Heart right ventricle (tissue), 16 donors: ENCODE results near the gene SLC35F1. TPM values are rescaled to one million over a fixed set of nuclear protein-coding genes. Genes with fewer than 3 reads are reported as not detected.

Source experiments
- ATAC-seq, 8 donors: fragments of 200-7000 bp; cut with Tn5 transposase; one replicate each; pipeline ENCODE4 v1.9.1; 2020; ENCODE audit warnings: mild to moderate bottlenecking in 8 of 8, moderate library complexity in 8 of 8, moderate number of reproducible peaks in 1 of 8
- DNase-seq, 2 donors: peaks; one replicate each; pipeline ENCODE4 v3.0.0-alpha.2; 2020
- H3K27ac ChIP-seq, 10 donors: fragments of 200-600 bp; sonication (generic) in 2 of 10; one replicate each; pipeline versions ENCODE4 v1.5.0 to v1.8.0; 2020 to 2022; ENCODE audit warnings: mild to moderate bottlenecking in 3 of 10
- H3K27me3 ChIP-seq, 7 donors: fragments of 200-600 bp; one replicate each; pipeline ENCODE4 v1.8.0; 2021 to 2022; ENCODE audit warnings: mild to moderate bottlenecking in 2 of 7
- H3K36me3 ChIP-seq, 9 donors: fragments of 200-600 bp; sonication (generic) in 1 of 9; one replicate each; pipeline versions ENCODE4 v1.5.0 to v1.8.0; 2020 to 2022; ENCODE audit warnings: mild to moderate bottlenecking in 2 of 9
- H3K4me1 ChIP-seq, 9 donors: fragments of 200-600 bp; sonication (generic) in 1 of 9; one replicate each; pipeline versions ENCODE4 v1.5.0 to v1.8.0; 2020 to 2022; ENCODE audit warnings: mild to moderate bottlenecking in 4 of 9
- H3K4me3 ChIP-seq, 10 donors: fragments of 200-600 bp; sonication (generic) in 2 of 10; one replicate each; pipeline versions ENCODE4 v1.5.0 to v1.8.0; 2020 to 2022; ENCODE audit warnings: mild to moderate bottlenecking in 7 of 10, moderate library complexity in 2 of 10
- H3K9me3 ChIP-seq, 11 donors: fragments of 200-600 bp in 10 of 11; sonication (generic) in 2 of 11; one replicate each; pipeline versions ENCODE4 v1.5.0 to v1.8.0; 2013 to 2022; ENCODE audit warnings: mild to moderate bottlenecking in 2 of 11, control low read depth in 1 of 11, moderate library complexity in 1 of 11
- CTCF ChIP-seq, 9 donors: fragments of 200-600 bp; sonication (generic) in 2 of 9; IDR thresholded peaks; one replicate each; pipeline versions ENCODE4 v1.5.0 to v1.8.0; 2021 to 2022; ENCODE audit warnings: antibody characterized with exemption in 9 of 9, mild to moderate bottlenecking in 5 of 9, moderate library complexity in 1 of 9
- WGBS, 2 donors: extraction: QIAGEN DNeasy Blood & Tissue Kit; methylation state at CpG; one replicate each; pipeline ENCODE4 v1.1.7; 2013; ENCODE audit warnings: inconsistent platforms in 1 of 2; 5-methylcytosine and 5-hydroxymethylcytosine counted together
- intact Hi-C, 10 donors: fragments of 100-400 bp; cut with DNase I; formaldehyde crosslinking; loops; one replicate each; pipeline versions ENCODE4 v1.11.1 to v1.14.2; 2022
- polyA plus RNA-seq, 2 donors: library from polyadenylated mRNA; stranded (reverse); fragments of 200-250 nt; gene quantifications; one replicate each; pipeline ENCODE4 v1.2.3, GENCODE V29; 2013
- total RNA-seq, 10 donors: library from RNA; stranded (reverse); fragmentation: NEBNext Ultra II Directional in 3 of 10; extraction: Animal tissue kit (Norgen Biotek cat#: 25700) in 3 of 10; gene quantifications; one replicate each; pipeline versions ENCODE4 v1.2.1 to v1.2.4, GENCODE V29; 2021 to 2023
- donor health status: Arrhythmogenic right ventricular cardiomyopathy.
- donor health status: ischemic (EF 13 %, LVEDD 7.1; RV severe dilation, severe dysfunction).
- donor health status: healthy with polysubstance abuse.
- donor health status: DM: no; HTN: yes; CAD: no.
- donor health status: DM: no; HTN: no; CAD: no.
- donor health status: ischemic (EF 25% LVEDD 6.9; RV normal size, moderate dysfunction).
- donor health status: ischemic (EF 25% LVEDD 5.7; RV mildly dilated, moderate dysfunction).
- donor health status: healthy.
- donor health status: DM: yes; HTN: yes; CAD: no.
- donor health status: Ischemic cardiomyopathy.
- donor health status: ischemic (EF 35%, LVEDD 5.7; RV mildly dilated, moderate dysfunction).
- donor health status: nonischemic (EF 11% LVEDD 7.7; RV severe dilation, severe dysfunction).
- donor health status: DM: yes; HTN: yes; CAD: no.
- donor health status: PGD.
- donor health status: ischemic (EF 29% LVEDD 5.4; RV normal size, mild dysfunction).
- donor health status: nonischemic (EF 23%, LVEDD 6.1; RV moderate dilation, normal function).

The SLC35F1 gene
- total and polyA plus RNA-seq, 12 donors: 0.75 to 17.7 (median 6.3) TPM

- H3K4me3 ChIP-seq: no peak overlapping the region
- no peaks in the 10 kb centered on the region for H3K9me3 ChIP-seq
- peak overlapping the region in 4 of 10 donors; percentile 20 to 42 (median 28) for H3K27ac ChIP-seq
- no peak for TF ChIP-seq CTCF (IDR thresholded peaks at IDR 0.05)
- H3K36me3 ChIP-seq: no peaks in the 10 kb centered on the region
- H3K4me1 ChIP-seq: peaks cover 0 to 12% (median 3%) of the 10 kb centered on the region in 9 donors
- WGBS, 2 donors: 35 to 52% methylated on average over 2 of the region's 2 CpGs
- ATAC-seq (peak; percentile 69 to 96 (median 88)), DNase-seq (peak in 1 of 2 donors; percentile 12)
- intact Hi-C loops: no loop called here
- H3K27me3 ChIP-seq: no peaks in the 10 kb centered on the region
Measured at GRCh38 chr6:118218156-118218555, 311.1 kb downstream of the SLC35F1 start.

- whole genome bisulfite sequencing, 2 donors: 24 to 46% methylated on average over 2 of the region's 2 CpGs
- intact Hi-C loops: no loop called here
Measured at GRCh38 chr6:118220429-118221128, 313.5 kb downstream of the SLC35F1 start.

GRCh38 chr6:118223316-118223715, 316.3 kb downstream of the SLC35F1 start:
- H3K4me3 ChIP-seq: no peak overlapping the region
- WGBS, 2 donors: 75 to 88% methylated on average over 3 of the region's 3 CpGs

More at GRCh38 chr6:118220429-118221128, 313.5 kb downstream of the SLC35F1 start:
- no peak for DNase-seq
- no peaks in the 10 kb centered on the region for H3K9me3 ChIP-seq
- no peak for TF ChIP-seq CTCF (IDR thresholded peaks at IDR 0.05)
- peaks cover 0 to 12% (median 3%) of the 10 kb centered on the region in 9 donors for H3K4me1 ChIP-seq
- no peak overlapping the region for H3K4me3 ChIP-seq
- no peaks in the 10 kb centered on the region for H3K36me3 ChIP-seq
- peak in 7 of 8 donors; percentile 44 to 92 (median 76) for ATAC-seq
- peak overlapping the region in 9 of 10 donors; percentile 2 to 73 (median 50) for H3K27ac ChIP-seq
- H3K27me3 ChIP-seq: no peaks in the 10 kb centered on the region

GRCh38 chr6:118228886-118229285, 321.8 kb downstream of the SLC35F1 start:
- Histone ChIP-seq H3K36me3 (no peaks in the 10 kb centered on the region), H3K27me3 (no peaks in the 10 kb centered on the region), H3K4me1 (no peaks in the 10 kb centered on the region), H3K27ac (no peak overlapping the region), H3K9me3 (no peaks in the 10 kb centered on the region), H3K4me3 (no peak overlapping the region)
- DNase-seq (no peak), ATAC-seq (no peak)
- intact Hi-C loops: no loop called here
- TF ChIP-seq CTCF (IDR thresholded peaks at IDR 0.05): no peak
- 46 to 59% methylated on average over 3 of the region's 3 CpGs for WGBS, 2 donors

More at GRCh38 chr6:118223316-118223715, 316.3 kb downstream of the SLC35F1 start:
- no peaks in the 10 kb centered on the region for H3K36me3 ChIP-seq
- intact Hi-C loops: no loop called here
- ATAC-seq (no peak), DNase-seq (no peak)
- H3K27me3 ChIP-seq: no peaks in the 10 kb centered on the region
- TF ChIP-seq CTCF (IDR thresholded peaks at IDR 0.05): no peak
- peaks cover 0 to 12% (median 3%) of the 10 kb centered on the region in 9 donors for H3K4me1 ChIP-seq
- H3K9me3 ChIP-seq: no peaks in the 10 kb centered on the region
- H3K27ac ChIP-seq: no peak overlapping the region
